Measurements from ENCODE around the gene ABCB8.

Gene ABCB8

DNA sequence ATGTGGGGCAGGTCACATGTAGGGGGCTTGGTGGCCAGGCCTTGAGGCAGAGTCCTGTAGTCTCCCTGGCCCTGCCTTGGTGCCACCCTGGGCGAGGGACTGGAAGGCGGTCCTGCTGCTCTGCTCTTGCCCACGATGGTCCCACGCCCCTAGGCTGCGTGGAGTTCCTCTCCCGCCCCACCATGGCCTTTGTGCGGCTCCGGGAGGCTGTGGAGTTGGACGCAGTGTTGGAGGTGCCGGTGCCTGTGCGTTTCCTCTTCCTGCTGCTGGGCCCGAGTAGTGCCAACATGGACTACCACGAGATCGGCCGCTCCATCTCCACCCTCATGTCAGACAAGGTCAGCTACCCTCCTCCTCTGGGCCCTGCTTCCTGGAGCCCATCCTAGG lies 42.3 kb downstream of the ABCB8 start:
- DNase-seq (ENCODE audit: low read depth in 3 of 3): no peak

DNA sequence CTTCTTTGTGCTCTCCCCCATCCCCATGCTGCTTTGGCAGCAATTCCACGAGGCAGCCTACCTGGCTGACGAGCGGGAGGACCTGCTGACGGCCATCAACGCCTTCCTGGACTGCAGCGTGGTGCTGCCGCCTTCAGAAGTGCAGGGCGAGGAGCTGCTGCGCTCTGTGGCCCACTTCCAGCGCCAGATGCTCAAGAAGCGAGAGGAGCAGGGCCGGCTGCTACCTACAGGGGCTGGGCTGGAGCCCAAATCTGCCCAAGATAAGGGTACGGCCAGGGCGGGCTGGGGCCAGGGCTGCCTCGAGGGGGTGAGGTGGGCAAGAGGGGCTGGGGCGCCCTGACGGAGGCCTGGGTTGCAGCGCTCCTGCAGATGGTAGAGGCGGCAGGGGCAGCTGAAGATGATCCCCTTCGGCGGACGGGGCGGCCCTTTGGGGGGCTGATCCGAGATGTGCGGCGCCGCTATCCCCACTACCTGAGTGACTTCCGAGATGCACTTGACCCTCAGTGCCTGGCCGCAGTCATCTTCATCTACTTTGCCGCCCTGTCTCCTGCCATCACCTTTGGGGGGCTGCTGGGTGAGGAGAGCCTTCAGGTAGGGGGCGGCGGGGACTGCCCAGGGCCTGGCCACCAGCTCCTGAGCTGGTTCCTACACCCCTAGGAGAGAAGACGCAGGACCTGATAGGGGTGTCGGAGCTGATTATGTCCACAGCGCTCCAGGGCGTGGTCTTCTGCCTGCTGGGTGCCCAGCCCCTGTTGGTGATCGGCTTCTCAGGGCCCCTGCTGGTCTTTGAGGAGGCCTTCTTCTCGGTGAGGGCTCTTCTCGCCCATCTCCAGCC lies 43.0 kb downstream of the ABCB8 start:
- no peak for DNase-seq (ENCODE audit: low read depth in 3 of 3)

DNA sequence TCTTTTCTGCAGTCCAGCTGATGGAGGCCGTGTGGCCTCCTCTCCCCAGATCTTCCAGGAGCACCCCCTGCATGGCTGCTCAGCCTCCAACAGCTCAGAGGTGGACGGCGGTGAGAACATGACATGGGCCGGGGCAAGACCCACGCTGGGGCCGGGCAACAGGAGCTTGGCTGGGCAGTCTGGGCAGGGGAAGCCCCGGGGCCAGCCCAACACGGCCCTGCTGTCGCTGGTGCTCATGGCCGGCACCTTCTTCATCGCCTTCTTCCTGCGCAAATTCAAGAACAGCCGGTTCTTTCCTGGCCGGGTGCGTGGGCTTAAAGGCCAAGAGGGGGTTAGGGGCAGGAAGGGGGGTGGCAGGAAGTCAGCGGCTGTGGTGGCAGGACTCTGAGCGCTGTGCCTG lies 45.7 kb downstream of the ABCB8 start:
- DNase-seq (ENCODE audit: low read depth in 3 of 3): no peak

DNA sequence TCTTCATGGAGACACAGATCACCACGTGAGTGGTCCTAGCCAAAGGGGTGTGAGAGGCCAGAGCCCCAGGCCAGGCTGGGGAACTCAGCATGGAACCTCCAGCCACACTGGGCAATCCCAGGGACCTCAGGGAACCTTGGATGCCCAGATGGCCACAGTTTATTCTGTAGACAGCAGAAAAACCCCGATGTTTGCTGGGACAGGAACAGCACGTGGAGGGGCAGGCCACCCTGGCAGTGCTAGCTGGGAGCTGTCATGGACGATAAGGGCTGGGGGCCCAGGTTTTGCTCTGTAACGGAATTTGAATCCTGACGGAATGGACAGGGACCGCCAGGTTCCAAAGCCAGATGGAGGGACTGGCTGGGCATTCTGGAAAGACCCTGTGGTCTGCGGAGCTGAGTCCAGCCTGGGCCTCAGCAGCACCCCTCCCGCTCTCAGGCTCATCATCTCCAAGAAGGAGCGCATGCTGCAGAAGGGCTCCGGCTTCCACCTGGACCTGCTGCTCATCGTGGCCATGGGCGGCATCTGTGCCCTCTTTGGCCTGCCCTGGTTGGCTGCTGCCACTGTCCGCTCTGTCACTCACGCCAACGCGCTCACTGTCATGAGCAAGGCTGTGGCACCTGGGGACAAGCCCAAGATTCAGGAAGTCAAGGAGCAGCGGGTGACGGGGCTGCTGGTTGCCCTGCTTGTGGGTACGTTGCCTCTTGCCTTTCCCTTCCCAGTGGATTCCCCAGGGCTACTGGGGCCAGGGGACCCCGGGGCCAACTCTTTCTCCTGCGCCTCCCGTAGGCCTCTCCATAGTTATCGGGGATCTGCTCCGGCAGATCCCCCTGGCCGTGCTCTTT lies 46.8 kb downstream of the ABCB8 start:
- DNase-seq (ENCODE audit: low read depth in 3 of 3): no peak

DNA sequence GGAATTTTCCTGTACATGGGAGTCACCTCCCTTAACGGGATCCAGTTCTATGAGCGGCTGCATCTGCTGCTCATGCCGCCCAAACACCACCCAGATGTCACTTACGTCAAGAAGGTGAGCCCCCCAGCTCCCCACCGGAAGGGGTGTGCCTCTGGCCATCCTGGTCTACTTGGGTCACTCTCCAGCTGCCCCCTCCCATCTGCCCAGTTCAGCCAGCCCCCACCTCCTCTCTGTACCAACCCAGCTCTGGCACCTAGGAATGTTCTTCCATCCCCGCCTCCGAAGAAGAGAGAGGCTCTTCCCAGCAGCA lies 47.4 kb downstream of the ABCB8 start:
- no peak for DNase-seq (ENCODE audit: low read depth in 3 of 3)

DNA sequence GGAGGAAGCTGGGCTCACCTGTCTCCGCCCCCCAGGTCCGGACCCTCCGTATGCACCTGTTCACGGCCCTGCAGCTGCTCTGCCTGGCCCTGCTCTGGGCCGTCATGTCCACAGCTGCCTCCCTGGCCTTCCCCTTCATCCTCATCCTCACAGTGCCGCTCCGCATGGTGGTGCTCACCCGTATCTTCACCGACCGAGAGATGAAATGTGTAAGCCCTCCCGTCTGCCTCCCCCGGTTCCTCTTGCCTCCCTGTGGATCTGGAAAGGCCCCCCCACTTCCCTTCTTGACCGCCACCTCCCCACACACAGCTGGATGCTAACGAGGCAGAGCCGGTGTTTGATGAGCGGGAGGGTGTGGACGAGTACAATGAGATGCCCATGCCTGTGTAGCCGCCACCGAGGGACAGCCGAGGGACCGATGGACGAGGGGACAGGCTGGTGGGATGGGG lies 47.8 kb downstream of the ABCB8 start:
- DNase-seq (ENCODE audit: low read depth in 3 of 3): no peak

DNA sequence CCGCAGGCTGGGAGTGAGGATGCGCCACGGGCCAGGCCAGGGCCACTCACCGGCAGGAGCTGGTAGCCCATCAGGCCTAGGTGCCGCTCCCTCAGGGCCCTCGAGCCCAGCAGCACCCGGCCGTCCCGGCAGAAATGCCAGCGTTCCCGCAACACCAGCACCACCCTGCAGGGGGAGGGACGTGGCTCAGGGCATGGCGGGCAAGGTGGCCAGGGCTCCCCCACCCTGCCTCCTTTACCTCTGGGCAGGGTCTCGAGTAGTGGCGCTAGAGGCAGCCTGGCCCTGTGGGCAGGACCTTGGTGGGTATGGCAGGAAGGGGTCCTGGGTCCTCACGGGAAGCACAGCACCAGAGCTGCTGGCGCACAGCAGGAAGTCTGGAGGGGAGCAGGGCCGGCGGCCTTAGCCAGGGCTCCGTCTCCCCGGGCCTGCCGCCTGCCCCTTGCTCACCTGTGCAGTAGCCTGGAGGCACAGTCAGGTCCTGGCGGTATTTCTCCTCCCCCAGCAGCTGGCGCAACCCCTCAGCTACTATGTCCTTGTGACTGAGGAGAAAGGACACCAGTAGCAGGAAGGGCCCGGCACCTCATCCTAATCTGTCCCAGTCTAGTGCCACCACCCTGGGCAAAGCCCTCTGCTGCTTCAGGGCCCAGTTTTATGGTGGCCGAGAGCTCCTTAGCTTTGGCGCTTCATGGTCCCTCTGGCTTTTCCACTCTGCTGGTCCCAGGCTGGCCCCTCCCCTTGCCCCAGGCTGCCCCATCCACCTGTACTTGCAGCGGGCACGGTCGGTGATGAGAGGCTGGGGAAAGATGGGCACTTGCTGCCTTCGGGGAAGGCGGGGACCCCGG lies 48.8 kb downstream of the ABCB8 start:
- DNase-seq (ENCODE audit: low read depth in 3 of 3): no peak

DNA sequence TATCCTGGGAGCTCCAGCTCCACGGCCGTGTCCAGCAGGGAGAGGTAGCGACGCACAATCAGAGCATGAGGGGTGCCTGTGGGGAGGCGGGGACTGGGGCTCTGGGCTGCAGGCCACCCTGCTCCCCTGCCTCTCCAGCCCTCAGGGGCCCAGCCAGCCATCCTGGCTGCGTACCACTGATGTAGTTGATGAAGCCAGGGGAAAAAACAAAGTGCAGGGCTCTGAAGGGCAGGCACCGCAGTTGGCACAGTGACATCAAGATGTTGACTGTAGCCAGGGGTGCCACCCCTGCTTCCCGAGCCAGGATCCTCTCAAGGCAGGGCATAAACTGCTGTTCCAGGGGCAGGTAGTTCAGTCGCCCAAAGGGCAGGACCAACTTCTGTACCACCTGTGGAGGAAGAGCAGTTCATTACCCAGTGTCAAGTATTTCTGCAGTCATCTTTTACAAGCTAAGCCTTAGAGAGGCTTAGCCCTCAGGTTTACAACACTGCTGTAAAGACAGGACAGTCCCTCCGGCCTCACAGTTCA lies 49.5 kb downstream of the ABCB8 start:
- no peak for DNase-seq (ENCODE audit: low read depth in 3 of 3)

DNA sequence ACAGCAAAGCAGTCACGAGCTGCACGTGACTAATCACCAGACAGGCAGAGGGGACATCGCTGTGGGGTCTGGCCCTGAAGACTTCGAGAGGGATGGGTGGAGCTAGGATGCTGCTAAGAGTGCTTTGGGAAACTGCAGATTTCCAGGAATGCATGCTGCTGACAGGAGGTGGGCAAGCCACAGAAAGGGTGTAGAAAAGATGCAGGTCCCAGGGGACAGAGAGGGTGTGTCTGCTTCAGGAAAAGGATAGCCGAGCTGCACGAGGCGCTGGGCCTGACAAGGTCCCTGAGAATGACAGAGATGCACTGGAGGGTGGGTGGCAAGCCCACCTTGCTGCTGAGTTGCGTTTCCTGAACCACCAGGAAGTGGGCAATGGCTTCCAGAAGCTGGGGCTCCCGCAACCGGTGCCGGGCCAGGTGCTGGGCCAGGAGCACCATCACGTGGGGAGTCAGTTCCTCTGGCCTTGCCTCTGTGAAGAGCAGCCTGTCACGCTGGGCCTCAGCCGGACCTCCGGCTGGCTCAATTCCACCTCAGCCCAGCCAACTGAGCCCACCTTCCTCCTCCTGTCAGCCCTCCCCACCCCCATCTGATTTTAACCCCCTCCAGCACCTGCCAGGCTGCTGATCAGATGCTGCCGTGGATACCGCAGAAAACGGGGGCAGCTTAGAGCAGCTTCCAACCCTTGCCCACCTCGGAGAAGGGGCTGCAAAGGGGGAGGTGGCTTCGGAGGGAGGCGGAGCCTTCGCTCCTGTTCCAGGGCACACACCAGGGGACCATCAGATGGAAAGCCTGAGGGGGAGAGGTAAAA lies 50.2 kb downstream of the ABCB8 start:
- DNase-seq (ENCODE audit: low read depth in 3 of 3): no peak

DNA sequence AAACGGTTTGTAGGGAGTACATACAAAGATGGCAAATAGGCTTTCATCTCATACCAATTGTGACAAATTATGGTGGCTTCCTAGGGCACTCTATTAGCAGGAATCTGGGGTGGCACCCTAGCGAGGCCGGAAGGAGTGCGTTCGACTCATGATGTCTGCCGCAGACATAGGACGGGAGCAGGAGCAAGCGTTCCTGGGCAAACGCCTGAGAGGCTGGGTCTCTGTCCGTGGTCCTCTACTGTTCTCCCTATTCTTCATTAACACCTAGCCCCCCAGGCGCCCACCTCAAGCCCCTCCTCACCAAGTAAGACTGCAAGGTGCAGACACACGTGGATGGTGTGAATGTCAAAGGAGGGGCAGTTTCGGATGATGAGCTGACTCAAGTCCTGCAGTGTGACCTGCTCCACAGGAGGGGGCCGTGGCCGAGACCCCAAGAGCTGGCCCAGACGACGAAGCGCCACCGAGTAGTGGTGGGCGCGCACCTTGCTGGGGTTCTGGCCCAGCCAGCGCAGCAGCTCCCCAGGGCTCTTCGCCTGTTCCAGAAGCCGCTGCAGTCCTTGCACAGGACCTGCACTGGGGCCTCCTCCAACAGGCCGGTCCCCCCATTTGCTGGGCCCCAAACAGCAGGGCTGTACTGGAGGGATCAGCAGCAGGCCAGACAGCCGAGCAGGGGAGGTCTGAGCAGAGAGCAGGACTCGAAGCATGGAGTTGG lies 51.1 kb downstream of the ABCB8 start:
- no peak for DNase-seq (ENCODE audit: low read depth in 3 of 3)

DNA sequence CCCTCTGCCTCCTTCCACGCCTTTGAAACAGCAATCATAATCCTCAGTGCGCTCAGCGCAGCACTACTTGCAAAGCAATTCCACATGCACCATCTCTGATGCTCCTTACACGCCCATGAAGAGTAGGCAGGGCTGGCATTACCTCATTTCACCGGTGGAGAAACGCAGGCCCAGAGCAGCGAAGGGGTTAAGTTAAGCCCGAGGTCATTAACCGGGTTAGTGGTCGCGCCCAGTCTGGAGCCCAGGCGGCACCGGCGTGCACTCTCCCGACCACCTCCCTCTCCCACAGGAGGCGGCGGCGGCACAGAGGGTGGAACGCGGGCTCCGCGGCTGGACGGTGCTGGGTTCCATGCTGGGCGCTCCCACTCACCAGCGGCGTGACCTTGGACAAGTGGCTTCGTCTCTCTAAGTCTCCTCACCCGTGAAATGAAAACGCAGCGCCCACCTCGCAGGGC lies 51.8 kb downstream of the ABCB8 start:
- DNase-seq (ENCODE audit: low read depth in 3 of 3): no peak

DNA sequence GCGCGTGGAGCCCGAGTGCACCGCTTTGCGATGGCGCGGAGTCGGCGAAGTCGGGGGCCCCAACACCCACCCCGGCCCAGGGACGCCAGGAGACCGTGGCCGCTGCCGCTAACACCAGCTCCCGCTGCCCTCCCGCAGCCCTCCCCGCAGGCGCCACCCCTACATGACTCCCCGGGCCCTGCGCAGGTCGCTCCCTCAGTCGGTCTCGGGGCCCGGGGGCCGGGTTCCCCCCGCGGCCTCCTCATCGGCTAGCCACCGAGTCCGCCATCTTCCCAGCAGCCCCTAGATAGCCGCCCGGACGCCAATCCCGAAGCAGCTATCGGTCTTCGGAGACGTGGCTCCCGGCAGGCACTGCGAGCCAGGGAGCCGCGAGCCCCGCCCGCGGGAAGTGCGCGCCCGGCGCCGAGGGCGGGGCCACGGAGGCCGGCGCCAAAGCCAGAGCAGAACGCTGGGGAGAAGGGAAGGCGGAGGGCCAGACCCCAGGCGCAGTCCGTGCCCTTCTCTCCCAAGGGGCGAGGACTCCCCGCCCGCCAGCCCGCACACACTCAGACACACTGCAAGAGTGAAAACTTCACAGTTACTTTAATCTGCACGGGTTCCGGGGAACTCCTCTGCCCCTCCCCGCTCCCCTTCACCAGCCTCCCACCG lies 52.4 kb downstream of the ABCB8 start, which contains the start of gene FASTK:
TSS of gene FASTK (minus strand) at position 288 of the 648 bp plus-strand sequence. CDS start at position 245, 43 bp downstream.
- DNase-seq (ENCODE audit: low read depth in 3 of 3): peak; percentile 73 to 79 (median 77)

DNA sequence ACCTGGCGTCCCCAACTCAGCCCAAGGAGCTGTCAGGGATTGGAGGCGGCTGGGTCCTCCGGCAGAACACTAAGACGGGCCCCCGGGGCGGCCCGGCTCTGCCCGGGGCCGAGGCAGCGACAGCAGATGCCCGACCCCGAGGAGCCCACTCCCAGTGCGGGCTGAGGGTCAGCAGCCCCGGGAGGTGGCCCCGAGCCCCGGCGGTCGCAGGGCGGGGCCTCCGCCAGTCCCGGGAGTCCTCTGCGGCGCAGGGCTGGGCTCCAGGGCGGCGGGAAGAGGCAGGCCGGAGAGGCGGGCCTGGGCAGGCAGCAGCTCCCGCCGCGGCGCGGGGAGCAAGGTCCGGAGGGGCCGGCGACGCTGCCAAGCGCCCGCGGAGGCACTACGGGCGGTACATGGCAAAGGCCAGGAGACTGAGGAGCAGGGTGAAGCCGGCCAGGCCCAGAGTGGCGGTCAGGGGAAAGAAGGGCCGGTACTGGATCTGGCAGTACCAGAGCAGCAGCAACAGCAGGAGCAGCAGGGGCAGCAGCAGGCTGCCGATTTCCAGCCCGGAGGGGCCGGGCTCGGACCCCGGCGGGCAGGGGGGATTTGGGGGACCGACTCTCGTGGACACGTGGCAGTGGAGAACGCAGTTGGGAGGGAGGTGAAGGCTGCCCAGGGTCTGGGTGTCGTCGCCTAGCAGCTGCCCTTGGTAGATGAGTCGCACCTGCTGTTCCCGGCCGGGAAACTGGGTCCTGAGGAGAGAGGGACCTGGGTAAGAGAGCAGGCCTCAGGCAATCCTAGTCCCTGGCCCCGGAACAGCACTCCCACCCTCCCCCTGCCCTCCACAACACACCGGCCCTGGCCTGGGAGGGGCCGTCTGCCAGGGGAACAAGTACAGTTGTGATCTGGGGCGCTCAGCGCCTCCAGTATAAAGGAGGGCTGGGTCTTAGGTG lies 53.2 kb downstream of the ABCB8 start:
- DNase-seq (ENCODE audit: low read depth in 3 of 3): no peak

DNA sequence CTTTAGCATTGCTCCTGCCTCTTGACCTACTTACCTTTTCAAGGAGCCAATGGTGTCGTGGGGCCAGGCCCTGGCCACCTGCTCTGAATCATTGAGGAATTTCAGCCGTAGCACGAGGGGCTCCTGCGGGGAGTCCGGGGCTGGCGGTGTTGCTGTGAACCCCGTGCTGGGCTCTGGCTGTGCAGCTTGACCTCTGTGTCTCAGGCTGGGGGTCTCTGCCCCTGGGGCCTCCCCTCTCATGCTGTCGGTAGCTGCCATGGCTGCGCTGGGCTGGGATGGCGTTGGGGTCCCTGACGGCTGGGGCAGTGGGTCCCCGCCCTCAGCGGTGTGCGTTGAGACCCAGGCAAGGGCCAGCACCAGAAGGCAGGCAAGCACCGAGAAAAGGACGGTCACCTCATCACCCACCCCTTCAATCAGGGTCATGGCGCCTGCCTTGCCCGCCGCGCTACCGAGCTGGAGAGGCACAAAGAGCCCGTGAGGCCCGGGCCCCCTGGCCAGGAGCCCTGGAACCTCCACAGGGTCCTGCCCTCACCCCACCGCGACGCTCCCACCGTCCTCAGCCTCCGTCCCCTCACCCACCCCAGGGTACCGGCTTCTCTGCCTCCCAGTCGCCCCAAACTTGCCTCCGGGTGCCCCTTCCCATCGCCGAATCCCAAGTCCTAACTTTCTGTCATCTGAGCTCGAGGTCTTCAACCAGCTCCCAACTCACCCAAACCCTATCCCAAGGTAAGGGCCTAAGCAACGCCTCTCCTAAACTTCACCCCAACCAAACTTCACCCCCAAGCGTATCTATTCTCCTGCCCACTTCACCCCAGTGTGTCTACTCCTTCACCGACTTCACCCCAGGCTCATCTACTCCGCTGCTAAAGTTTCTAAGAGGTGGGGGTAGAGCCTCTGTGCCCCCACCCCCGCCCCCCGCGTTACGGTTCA lies 54.2 kb downstream of the ABCB8 start:
- no peak for DNase-seq (ENCODE audit: low read depth in 3 of 3)

DNA sequence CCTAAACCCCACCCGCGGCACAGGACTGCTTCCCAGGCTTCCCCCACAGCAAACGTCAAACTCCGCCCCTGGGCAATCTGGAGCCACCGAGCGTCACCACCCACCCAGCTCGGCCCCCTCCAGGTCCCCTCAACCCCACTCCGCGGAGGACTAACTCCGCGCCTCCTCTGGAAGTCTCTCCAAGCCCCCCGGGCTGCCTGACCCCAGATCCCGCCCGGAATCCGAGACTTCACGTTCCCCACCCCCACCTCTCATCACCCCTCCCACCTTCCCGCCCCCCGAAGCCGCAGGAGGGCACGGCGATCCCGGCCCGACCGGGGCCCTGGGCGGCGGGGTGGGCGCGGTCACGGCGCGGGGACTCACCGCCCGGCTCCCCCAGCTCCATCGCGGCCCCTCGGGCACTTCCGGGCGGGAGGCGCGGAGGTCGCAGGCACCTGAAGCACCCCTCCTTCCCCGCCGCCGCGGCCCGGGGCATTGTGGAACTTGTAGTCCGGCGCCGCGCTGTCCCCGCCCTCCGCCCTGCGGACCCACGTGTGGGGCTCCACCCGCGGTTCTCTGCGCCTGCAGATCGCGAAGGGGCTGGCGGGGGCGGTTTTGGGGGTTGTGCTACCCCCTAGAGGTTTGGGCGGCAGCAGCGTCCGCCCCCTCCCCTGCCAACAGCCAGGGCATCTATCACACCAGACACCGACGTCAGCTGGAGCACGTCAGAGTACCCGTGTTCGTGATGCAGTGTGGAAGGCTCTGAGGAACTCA lies 55.0 kb downstream of the ABCB8 start, which contains the start of gene TMUB1:
TSS of gene TMUB1 (minus strand) at position 423 of the 753 bp plus-strand sequence. CDS start 930 bp downstream, outside the sequence.
- DNase-seq (ENCODE audit: low read depth in 3 of 3): peak; percentile 76 to 82 (median 78)

DNA sequence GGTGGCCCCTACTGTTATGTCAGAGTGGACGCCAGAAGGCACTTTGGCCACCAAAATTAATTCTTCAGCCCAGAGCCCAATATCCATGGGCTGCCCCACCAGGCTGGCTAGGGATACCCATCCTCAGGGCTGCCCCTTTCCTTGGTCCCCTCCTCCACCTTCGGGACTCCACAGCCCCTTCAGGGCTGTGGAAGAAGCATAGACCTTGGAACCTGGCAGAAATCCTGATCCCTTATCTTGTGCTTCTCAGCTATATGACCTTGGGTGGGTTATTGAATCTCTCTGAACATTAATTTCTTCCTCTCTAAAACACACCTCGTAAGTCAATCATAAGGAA lies 55.5 kb downstream of the ABCB8 start:
- no peak for DNase-seq (ENCODE audit: low read depth in 3 of 3)

DNA sequence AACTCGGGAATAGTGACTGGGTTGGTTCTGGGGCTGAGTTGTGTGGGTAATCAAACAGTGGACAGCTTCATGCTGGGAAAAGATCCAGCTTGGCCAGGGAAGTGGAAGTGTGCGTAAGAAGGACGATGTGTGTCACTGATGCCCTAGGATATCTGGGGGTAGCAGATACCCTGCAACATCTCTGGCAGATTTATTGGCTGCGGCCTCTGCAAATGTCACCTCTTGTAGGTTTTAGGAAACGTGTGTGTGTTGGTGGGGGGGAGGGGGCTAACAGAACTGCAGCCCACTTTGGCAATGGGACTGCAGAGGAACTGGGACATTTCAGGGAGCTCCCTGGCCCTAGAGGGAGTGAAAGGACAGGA lies 57.1 kb downstream of the ABCB8 start:
- DNase-seq (ENCODE audit: low read depth in 3 of 3): no peak
